Vagina (tissue), 2 donors: ENCODE measurements around the gene CARHSP1.

Source experiments
- CTCF ChIP-seq, 3 experiments: fragments of 450-650 bp in 2 of 3; fragments of 200-600 bp in 1 of 3; sonication (generic) in 1 of 3; IDR thresholded peaks; one replicate each; pipeline ENCODE4 v1.5.1; 2017 to 2019; ENCODE audit warnings: antibody characterized with exemption in 3 of 3, mild to moderate bottlenecking in 2 of 3, moderate library complexity in 2 of 3
- POLR2A ChIP-seq, 2 donors: fragments of 450-650 bp; IDR thresholded peaks; one replicate each; pipeline ENCODE4 v1.6.1; 2017; ENCODE audit warnings: antibody characterized with exemption in 2 of 2, mild to moderate bottlenecking in 2 of 2, moderate library complexity in 2 of 2

- no peak for TF ChIP-seq CTCF (IDR thresholded peaks at IDR 0.05)
- TF ChIP-seq POLR2A (IDR thresholded peaks at IDR 0.05) = no peak
These were observed 594 bp upstream of the CARHSP1 start for GRCh38 chr16:8869212-8869987.
